DMS 273 (cell line): ENCODE measurements around the gene IL17RA.
"Not testable (repeated sequence)": the region's sequence is repeated elsewhere in the genome, so short reads cannot be mapped to it uniquely, and the experiment has no call there.

Source experiments
- DNase-seq: peaks from one replicate; lab custom pipeline; 2025; ENCODE audit not compliant: unreplicated experiment; lab: John Stamatoyannopoulos, UW

IL17RA gene, protein sequence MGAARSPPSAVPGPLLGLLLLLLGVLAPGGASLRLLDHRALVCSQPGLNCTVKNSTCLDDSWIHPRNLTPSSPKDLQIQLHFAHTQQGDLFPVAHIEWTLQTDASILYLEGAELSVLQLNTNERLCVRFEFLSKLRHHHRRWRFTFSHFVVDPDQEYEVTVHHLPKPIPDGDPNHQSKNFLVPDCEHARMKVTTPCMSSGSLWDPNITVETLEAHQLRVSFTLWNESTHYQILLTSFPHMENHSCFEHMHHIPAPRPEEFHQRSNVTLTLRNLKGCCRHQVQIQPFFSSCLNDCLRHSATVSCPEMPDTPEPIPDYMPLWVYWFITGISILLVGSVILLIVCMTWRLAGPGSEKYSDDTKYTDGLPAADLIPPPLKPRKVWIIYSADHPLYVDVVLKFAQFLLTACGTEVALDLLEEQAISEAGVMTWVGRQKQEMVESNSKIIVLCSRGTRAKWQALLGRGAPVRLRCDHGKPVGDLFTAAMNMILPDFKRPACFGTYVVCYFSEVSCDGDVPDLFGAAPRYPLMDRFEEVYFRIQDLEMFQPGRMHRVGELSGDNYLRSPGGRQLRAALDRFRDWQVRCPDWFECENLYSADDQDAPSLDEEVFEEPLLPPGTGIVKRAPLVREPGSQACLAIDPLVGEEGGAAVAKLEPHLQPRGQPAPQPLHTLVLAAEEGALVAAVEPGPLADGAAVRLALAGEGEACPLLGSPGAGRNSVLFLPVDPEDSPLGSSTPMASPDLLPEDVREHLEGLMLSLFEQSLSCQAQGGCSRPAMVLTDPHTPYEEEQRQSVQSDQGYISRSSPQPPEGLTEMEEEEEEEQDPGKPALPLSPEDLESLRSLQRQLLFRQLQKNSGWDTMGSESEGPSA

GRCh38 chr22:17084554-17085276, at the start of gene IL17RA:
Gene IL17RA, plus strand, starts transcription at chr22:17085000. Its CDS starts 92 bp downstream, at chr22:17085092.
- DNase-seq, result peak; percentile 91

GRCh38 chr22:17035246-17035645, 49.6 kb upstream of the IL17RA start:
- DNase-seq, result no peak

GRCh38 chr22:17035976-17036841, 48.6 kb upstream of the IL17RA start:
- DNase-seq, result not testable (repeated sequence)

DNA sequence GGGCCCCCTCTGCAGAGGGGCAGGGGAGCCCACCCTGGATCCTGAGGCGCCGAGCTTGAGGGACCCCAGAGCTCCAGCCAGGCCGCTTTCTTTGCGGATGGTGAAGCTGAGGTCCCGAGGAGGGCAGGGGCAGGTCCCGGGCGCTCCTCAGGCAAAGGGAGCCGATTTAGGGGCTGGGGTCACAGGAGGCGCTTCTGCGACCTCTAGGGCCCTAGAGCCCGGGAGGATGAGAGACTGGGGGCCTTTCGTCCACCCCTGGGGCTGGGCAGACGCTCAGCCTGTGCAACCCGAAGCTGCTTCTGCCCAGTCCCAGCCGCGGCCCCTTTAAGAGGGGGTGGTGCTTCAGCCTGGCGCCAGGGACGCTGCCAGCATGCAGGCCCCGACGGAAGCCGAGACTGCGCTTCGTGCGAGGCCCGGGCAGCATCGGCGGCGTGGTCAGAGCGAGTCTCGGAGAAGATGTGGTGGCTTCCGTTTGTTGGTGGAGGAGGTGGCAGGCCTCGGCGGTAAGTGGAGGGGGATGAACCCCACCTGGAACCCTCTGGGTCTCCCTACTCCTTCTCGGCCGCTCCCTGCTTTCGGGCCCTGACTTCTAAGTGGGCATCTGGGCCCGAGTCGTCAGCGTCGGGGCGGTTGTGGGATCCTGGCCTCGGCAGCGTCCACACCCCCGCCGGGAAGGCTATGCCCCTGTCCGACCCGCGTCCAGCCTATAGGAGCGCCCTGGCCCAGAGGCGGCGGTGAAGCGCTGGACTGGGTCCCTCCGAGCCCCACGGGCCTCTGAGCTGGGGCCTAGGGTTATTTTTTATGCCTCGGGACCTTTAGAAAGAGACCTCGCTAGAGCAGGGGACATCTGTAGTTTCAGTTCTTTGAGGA, 47.7 kb upstream of the IL17RA start:
- peak; percentile 45 for DNase-seq

- no peak for DNase-seq
These were observed 41.3 kb upstream of the IL17RA start for GRCh38 chr22:17043521-17043920.

GRCh38 chr22:17046566-17047348, 38.0 kb upstream of the IL17RA start:
- DNase-seq, result no peak

- DNase-seq, result no peak
These were observed 37.1 kb upstream of the IL17RA start for GRCh38 chr22:17047656-17048055.

DNA sequence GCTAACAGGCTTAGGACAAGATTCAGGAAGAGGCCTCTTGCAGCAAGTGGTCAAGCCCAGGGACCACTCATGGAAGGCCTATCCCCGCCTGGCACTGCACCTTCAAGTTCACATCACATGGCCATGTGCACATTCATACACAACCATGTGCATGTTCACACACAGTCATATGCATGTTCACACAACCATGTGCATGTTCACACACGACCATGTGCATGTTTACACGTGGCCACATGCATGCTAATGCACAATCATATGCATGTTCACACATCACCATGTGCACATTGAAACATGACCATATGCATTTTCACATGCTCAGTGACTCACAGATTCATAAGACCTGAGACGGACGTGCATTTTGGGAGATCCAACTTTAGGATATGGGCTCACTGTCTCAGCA, 28.7 kb upstream of the IL17RA start:
- DNase-seq, result no peak

DNA sequence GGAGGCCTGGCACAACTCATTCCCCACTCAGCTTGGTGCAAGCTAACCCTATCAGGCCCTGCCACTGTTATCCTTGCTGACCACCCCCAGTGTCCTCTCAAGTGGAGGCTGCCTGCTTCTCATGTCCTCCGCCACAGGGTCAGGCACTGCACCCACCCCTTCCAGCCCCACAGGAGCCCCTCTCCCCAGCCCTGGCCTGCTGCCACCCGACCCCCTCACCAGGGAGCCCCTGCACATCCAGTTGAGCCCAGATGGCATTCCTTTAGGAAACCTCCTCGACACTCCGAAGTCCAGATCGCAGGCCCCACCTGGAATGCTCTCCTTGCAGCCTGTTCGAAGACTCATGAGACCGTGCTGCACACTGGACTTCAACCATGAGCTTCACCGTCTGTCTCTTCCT, 28.0 kb upstream of the IL17RA start:
- DNase-seq, result no peak

- DNase-seq, result peak; percentile 76
These were observed 26.6 kb upstream of the IL17RA start for GRCh38 chr22:17057959-17058814.

- no peak for DNase-seq
These were observed 24.7 kb upstream of the IL17RA start for GRCh38 chr22:17060126-17060525.

DNA sequence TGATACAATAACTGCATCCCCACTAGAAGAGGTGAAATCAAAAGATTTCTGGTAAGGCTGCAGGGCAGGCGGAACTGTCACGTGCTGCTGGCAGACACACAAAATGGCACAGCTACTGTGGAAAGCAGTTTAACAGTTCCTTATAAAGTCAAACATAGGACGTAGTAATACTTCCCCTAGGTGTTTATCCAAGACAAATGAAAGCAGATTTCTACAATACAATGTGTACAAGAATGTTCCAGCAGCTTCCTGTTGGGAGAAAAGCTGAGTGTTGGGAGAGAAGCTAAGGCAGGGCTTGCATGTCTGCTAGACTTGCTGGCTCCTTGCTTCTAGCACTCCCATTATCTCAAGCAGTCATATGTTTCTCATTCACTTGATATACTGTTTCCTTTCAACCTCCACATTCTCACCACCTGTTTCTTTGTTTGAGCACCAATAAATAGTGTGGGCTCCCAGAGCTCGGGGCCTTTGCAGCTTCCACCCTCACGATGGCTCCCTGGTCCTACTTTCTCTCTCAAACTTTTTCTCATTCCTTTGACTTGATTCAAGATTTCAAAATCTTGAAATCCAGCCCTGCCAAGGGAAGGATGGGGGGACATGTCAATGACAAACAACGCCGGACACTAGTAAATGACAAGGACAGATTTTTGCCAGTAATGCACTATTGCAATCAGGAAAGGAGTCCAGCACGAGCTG, 21.2 kb upstream of the IL17RA start:
- DNase-seq, result peak; percentile 23

DNA sequence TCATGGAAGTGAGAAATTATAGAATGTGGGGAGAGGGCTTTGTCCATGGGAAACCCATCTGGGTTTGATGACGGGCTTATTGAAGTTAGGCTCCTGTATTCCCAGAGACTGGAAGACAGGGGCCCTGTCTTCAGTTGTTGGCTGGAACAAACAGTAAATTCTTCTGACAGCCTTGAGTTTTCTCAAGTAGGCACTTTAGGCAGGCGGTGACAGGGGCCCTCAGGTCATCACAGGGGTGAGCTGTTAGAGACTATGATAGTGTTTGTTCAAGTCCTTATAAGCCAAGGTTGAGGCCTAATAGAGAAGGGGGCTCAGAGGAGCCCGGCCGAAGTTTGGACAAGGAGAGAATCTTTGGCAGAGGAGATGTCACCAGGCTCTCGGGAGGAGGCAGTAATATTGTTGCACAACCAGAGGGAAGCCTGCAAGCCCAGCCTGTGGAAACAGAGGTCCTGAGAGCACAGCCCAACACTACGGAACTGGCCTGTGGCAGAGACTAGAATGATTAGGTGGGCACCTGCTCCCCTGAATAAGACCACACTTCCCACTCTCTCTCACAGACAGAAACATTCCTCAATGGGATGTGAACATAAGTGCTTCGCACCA, 20.2 kb upstream of the IL17RA start:
- no peak for DNase-seq

GRCh38 chr22:17065433-17065832, 19.4 kb upstream of the IL17RA start:
- DNase-seq, result no peak

DNA sequence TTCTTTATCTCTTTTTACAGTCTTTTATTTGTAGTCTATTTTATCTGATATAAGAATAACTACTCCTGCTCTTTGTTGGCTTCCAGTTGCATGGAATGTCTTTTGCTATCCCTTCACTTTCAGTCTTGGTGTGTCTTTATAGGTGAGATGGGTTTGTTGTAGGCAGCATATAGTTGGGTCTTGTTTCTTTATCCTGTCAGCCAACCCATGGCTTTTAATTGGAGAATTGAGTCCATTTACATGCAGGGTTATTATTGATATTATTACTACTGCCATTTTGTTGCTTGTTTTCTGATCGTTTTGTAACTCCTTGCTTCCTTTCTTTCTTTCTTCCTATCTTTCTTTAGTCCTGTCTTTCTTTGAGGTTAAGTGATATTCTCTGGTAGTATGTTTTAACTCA, 11.9 kb upstream of the IL17RA start:
- DNase-seq, result no peak

DNA sequence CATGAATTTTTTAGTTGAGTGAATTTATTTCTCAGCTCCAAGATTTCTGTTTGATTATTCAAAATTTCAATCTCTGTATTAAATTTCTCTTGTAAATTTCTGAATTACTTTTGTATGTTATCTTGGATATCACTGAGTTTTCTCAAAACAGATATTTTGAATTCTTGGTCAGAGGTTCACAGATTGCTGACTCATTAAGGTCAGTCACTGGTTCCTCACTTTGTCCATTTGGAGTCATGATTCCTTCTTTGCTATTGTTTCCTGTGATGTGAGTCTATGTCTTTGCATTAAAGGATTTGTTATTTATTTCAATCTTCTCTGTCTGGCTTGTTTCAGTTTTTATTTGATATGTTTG, 10.2 kb upstream of the IL17RA start:
- no peak for DNase-seq

DNA sequence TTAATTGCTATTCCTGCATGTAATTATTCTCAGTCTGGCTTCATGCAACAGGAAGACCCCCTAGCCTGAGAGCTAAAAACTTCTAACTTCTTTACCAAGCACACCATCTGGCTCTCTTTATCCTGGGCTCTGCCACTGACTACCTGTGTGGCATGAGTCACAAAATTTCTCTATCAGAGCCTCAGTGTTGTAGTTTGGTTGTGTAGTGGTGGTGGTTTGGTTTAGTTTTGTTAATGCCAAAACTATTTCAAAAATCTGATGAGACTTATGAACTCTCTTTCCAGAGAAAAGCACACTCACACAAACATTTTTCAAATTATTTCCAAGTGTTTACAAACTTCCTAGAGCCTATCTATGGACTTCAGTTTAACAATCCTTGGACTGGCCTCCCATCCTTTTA, 7.5 kb upstream of the IL17RA start:
- no peak for DNase-seq
